Measurements from ENCODE around the gene RORC.

RORC gene

GRCh38 chr1:151852733-151853132, 21.1 kb upstream of the RORC start:
- TF ChIP-seq EZH2phosphoT487 (IDR thresholded peaks at IDR 0.05; ENCODE audit: low read length) (no peak), CTCF (IDR thresholded peaks at IDR 0.05; ENCODE audit: low read length) (no peak), EZH2 (optimal IDR thresholded peaks at IDR 0.05; ENCODE audit: low read depth, low read length) (no peak)
- no peaks in the 10 kb centered on the region for H3K9me2 ChIP-seq (replicated peaks; ENCODE audit: insufficient read depth, low read length)
- H3K79me2 ChIP-seq (ENCODE audit: low read length): no peaks in the 10 kb centered on the region

GRCh38 chr1:151851886-151852285, 20.3 kb upstream of the RORC start:
- Histone ChIP-seq H3K9me2 (replicated peaks; ENCODE audit: insufficient read depth, low read length) (no peaks in the 10 kb centered on the region), H3K27ac (ENCODE audit: low read length) (no peak overlapping the region), H3K27me3 (replicated peaks; ENCODE audit: insufficient read depth, low read length) (no peaks in the 10 kb centered on the region), H2AFZ (ENCODE audit: low read length) (no peak overlapping the region), H4K20me1 (ENCODE audit: insufficient read depth, low read length) (no peaks in the 10 kb centered on the region), H3K4me1 (ENCODE audit: low read length) (peaks cover 1% of the 10 kb centered on the region), H3K4me3 (ENCODE audit: low read length) (no peak overlapping the region), H3K79me2 (ENCODE audit: low read length) (no peaks in the 10 kb centered on the region), H3K36me3 (replicated peaks; ENCODE audit: insufficient read depth, low read length) (no peaks in the 10 kb centered on the region), H3K9me3 (replicated peaks; ENCODE audit: insufficient read depth, low read length) (no peaks in the 10 kb centered on the region), H3K4me2 (ENCODE audit: low read depth, low read length) (no peak overlapping the region), H3F3A (ENCODE audit: insufficient read depth, low read length) (no peaks in the 10 kb centered on the region), H3K9ac (ENCODE audit: low read length) (no peak overlapping the region)
- TF ChIP-seq CTCF (IDR thresholded peaks at IDR 0.05; ENCODE audit: low read length): no peak
- no peak for TF ChIP-seq EZH2 (optimal IDR thresholded peaks at IDR 0.05; ENCODE audit: low read depth, low read length)
- no peak for TF ChIP-seq EZH2phosphoT487 (IDR thresholded peaks at IDR 0.05; ENCODE audit: low read length)
- DNase-seq: no peak

More at GRCh38 chr1:151852733-151853132, 21.1 kb upstream of the RORC start:
- Histone ChIP-seq H3K4me3 (ENCODE audit: low read length) (no peak overlapping the region), H2AFZ (ENCODE audit: low read length) (no peak overlapping the region), H3K9me3 (replicated peaks; ENCODE audit: insufficient read depth, low read length) (no peaks in the 10 kb centered on the region), H3K27me3 (replicated peaks; ENCODE audit: insufficient read depth, low read length) (no peaks in the 10 kb centered on the region), H3F3A (ENCODE audit: insufficient read depth, low read length) (no peaks in the 10 kb centered on the region), H3K4me1 (ENCODE audit: low read length) (no peaks in the 10 kb centered on the region), H4K20me1 (ENCODE audit: insufficient read depth, low read length) (no peaks in the 10 kb centered on the region), H3K9ac (ENCODE audit: low read length) (no peak overlapping the region), H3K4me2 (ENCODE audit: low read depth, low read length) (no peak overlapping the region), H3K27ac (ENCODE audit: low read length) (no peak overlapping the region), H3K36me3 (replicated peaks; ENCODE audit: insufficient read depth, low read length) (no peaks in the 10 kb centered on the region)
- DNase-seq: no peak

- no peaks in the 10 kb centered on the region for H3K36me3 ChIP-seq (replicated peaks; ENCODE audit: insufficient read depth, low read length)
- H3K27me3 ChIP-seq (replicated peaks; ENCODE audit: insufficient read depth, low read length): no peaks in the 10 kb centered on the region
- H3K9me3 ChIP-seq (replicated peaks; ENCODE audit: insufficient read depth, low read length): no peaks in the 10 kb centered on the region
- H3K79me2 ChIP-seq (ENCODE audit: low read length): no peaks in the 10 kb centered on the region
- no peak overlapping the region for H3K4me2 ChIP-seq (ENCODE audit: low read depth, low read length)
- no peak for DNase-seq
- H3K9me2 ChIP-seq (replicated peaks; ENCODE audit: insufficient read depth, low read length): no peaks in the 10 kb centered on the region
- H3K4me1 ChIP-seq (ENCODE audit: low read length): peaks cover 11% of the 10 kb centered on the region
- no peak for TF ChIP-seq CTCF (IDR thresholded peaks at IDR 0.05; ENCODE audit: low read length)
- TF ChIP-seq EZH2 (optimal IDR thresholded peaks at IDR 0.05; ENCODE audit: low read depth, low read length): no peak
- TF ChIP-seq EZH2phosphoT487 (IDR thresholded peaks at IDR 0.05; ENCODE audit: low read length): no peak
- H3K27ac ChIP-seq (ENCODE audit: low read length): no peak overlapping the region
- no peak overlapping the region for H3K4me3 ChIP-seq (ENCODE audit: low read length)
- no peak overlapping the region for H2AFZ ChIP-seq (ENCODE audit: low read length)
- H4K20me1 ChIP-seq (ENCODE audit: insufficient read depth, low read length): no peaks in the 10 kb centered on the region
- no peak overlapping the region for H3K9ac ChIP-seq (ENCODE audit: low read length)
- no peaks in the 10 kb centered on the region for H3F3A ChIP-seq (ENCODE audit: insufficient read depth, low read length)
Observed at GRCh38 chr1:151849871-151850270, 18.3 kb upstream of the RORC start.

Data from MM.1S (cell line).